ENCODE measurements around the gene CDCP2. TPM values are rescaled to one million over a fixed set of nuclear protein-coding genes. Genes with fewer than 3 reads are reported as not detected.

The CDCP2 gene
- total RNA-seq, 1 donor, result not detected

- TF ChIP-seq CTCF (IDR thresholded peaks at IDR 0.05; ENCODE audit: insufficient read depth, low read depth, low read length), result no peak
- H3K4me3 ChIP-seq (ENCODE audit: low read depth, low read length), result no peak overlapping the region
- no peak for DNase-seq (ENCODE audit: low read depth)
These were observed 37.7 kb upstream of the CDCP2 start for GRCh38 chr1:54190526-54190925.

GRCh38 chr1:54188291-54188690 lies 35.5 kb upstream of the CDCP2 start:
- no peak for TF ChIP-seq CTCF (IDR thresholded peaks at IDR 0.05; ENCODE audit: insufficient read depth, low read depth, low read length)
- no peak for DNase-seq (ENCODE audit: low read depth)

GRCh38 chr1:54186056-54186455 lies 33.3 kb upstream of the CDCP2 start:
- DNase-seq (ENCODE audit: low read depth), result no peak
- no peak overlapping the region for H3K4me3 ChIP-seq (ENCODE audit: low read depth, low read length)
- no peak for TF ChIP-seq CTCF (IDR thresholded peaks at IDR 0.05; ENCODE audit: insufficient read depth, low read depth, low read length)

More at GRCh38 chr1:54188291-54188690, 35.5 kb upstream of the CDCP2 start:
- no peak overlapping the region for H3K4me3 ChIP-seq (ENCODE audit: low read depth, low read length)

GRCh38 chr1:54180701-54181360 lies 28.0 kb upstream of the CDCP2 start:
- DNase-seq (ENCODE audit: low read depth), result no peak
- no peak overlapping the region for H3K4me3 ChIP-seq (ENCODE audit: low read depth, low read length)
- no peak for TF ChIP-seq CTCF (IDR thresholded peaks at IDR 0.05; ENCODE audit: insufficient read depth, low read depth, low read length)

- no peak for TF ChIP-seq CTCF (IDR thresholded peaks at IDR 0.05; ENCODE audit: insufficient read depth, low read depth, low read length)
- H3K4me3 ChIP-seq (ENCODE audit: low read depth, low read length), result no peak overlapping the region
- no peak for DNase-seq (ENCODE audit: low read depth)
These were observed 25.7 kb upstream of the CDCP2 start for GRCh38 chr1:54178296-54179070.

GRCh38 chr1:54177726-54178125 lies 24.9 kb upstream of the CDCP2 start:
- no peak overlapping the region for H3K4me3 ChIP-seq (ENCODE audit: low read depth, low read length)
- no peak for TF ChIP-seq CTCF (IDR thresholded peaks at IDR 0.05; ENCODE audit: insufficient read depth, low read depth, low read length)
- no peak for DNase-seq (ENCODE audit: low read depth)
